ENCODE data around the gene PPP1R9B.

Gene PPP1R9B

DNA sequence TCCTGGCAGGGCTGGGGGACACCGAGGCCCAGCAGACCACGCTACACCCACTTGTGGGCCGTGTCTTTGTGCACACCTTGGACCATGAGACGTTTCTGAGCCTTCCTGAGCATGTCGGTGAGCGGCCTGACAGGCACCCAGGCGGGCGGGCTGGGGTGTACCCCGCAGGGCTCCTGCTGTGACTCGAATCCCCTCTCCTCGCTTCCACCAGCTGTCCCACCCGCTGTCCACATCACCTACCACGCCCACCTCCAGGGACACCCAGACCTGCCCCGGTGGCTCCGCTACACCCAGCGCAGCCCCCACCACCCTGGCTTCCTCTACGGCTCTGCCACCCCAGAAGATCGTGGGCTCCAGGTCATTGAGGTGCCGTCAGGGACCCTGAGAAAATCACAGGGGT, 16.9 kb upstream of the PPP1R9B start:
- TF ChIP-seq, protein P1, sequence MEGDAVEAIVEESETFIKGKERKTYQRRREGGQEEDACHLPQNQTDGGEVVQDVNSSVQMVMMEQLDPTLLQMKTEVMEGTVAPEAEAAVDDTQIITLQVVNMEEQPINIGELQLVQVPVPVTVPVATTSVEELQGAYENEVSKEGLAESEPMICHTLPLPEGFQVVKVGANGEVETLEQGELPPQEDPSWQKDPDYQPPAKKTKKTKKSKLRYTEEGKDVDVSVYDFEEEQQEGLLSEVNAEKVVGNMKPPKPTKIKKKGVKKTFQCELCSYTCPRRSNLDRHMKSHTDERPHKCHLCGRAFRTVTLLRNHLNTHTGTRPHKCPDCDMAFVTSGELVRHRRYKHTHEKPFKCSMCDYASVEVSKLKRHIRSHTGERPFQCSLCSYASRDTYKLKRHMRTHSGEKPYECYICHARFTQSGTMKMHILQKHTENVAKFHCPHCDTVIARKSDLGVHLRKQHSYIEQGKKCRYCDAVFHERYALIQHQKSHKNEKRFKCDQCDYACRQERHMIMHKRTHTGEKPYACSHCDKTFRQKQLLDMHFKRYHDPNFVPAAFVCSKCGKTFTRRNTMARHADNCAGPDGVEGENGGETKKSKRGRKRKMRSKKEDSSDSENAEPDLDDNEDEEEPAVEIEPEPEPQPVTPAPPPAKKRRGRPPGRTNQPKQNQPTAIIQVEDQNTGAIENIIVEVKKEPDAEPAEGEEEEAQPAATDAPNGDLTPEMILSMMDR (IDR thresholded peaks at IDR 0.05): no peak
- Histone ChIP-seq H3K27ac (peak overlapping the region; percentile 95 to 96), H3K4me3 (peak overlapping the region; percentile 70)
- no peak for DNase-seq (ENCODE audit: low spot score)

DNA sequence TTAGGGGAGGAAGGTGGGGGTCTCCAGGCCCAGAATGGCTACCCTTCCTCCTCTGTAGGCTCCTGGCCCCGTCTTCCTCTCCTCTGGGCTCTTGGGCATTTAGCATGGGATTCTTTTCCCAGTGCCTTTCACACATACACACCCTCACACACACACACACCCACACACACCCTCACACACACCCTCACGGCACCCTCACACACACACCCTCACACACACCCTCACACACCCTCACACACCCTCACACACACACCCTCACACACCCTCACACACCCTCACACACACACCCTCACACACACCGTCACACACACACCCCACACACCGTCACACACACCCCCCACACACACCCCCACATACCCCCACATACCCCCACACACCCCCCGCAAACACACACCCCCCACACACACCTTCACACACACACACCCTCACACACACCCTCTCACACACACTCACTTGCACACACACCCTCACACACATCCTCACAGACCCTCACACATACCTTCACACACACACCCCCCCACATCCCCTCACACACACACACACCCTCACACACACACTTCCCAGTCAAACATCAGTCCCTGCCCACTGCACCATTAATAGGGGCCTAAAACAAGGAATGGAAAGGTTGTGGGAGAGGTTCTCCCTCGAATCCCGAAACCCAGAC, 16.2 kb upstream of the PPP1R9B start:
- Histone ChIP-seq H3K27ac (peak overlapping the region; percentile 95 to 96), H3K4me3 (peak overlapping the region; percentile 70)
- TF ChIP-seq, protein P1 (IDR thresholded peaks at IDR 0.05): no peak
- no peak for DNase-seq (ENCODE audit: low spot score)

DNA sequence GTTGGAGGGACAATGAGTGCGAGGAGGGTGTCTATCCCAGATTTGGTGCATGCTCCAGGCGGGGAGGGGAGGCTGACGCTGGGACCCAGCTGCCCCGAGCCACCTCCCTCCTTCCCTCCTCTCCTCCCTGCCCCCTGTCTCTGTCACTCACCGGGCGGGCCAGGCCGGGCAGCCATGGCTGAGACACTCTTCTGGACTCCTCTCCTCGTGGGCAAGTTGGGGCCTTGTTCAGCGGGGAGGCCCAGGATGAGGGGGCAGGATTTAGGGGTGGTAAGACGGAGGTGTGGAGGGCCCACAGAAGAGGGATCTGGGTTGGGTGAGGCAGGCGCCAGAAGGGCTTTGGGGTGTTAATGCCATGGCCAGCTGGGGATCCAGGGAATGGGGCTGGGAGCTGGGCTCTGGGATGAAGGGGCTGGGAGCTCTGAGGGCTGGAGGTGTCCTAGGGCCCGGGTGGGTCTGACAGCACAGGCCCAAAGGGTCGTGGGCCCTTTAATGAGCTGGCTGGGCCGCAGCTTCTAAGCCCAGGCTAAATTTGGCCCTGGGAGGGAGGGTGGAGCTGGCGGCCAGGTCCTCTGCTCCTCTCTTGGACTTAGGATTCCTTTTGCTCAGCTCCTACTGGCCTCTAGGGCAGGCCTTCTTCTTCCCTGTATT, 15.5 kb upstream of the PPP1R9B start, which contains the start of gene SGCA:
Gene SGCA (plus strand): TSS at position 139 of the 651 bp plus-strand sequence. CDS start 36 bp downstream, at position 175.
- peak within 1 kb of the TSS; percentile 95 to 96 for H3K27ac ChIP-seq
- TF ChIP-seq, protein P1 (IDR thresholded peaks at IDR 0.05): no peak
- no peak for DNase-seq (ENCODE audit: low spot score)
- peak within 1 kb of the TSS; percentile 70 for H3K4me3 ChIP-seq

DNA sequence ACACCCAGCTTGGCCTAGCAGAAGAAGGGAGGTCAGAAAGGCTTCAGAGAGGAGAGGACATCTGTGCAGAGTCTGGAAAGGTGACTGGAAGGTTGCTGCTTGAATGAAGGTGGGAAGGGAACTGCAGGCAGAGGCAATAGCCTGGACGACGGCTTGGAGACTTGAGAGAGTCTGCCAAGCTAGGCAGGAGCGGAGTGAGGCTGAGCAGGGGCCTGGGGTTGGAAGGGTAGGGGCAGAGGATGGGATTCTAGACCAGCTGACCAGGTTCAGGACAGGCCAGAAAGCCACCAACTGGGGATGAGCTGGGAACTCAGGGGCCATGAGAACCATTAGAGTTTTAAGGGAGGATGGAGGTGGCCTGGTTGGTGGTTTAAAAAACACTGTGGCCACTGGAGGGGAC, 15.0 kb upstream of the PPP1R9B start:
- TF ChIP-seq, protein P1 (IDR thresholded peaks at IDR 0.05): no peak
- peak overlapping the region; percentile 70 for H3K4me3 ChIP-seq
- peak overlapping the region; percentile 95 to 96 for H3K27ac ChIP-seq
- no peak for DNase-seq (ENCODE audit: low spot score)

DNA sequence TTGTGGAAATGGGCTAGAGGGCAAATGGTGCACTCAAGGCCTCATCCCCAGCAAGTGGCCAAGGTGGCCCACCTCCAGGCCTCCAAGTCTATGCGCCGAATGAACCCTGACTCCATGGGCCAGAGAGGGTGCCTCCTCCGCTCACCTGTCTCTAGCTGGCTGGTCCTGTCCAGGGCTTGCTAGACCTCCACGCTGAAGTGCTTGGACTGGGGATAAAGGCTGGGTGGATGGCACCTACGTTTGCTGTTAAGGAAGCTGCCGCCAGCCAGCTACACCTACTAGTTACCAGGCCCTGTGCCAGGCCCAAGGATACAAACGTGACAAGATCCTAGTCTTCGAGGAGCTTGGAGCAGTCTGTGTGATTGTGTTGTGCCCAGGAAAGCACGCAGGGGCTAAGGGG, 14.6 kb upstream of the PPP1R9B start:
- TF ChIP-seq, protein P1 (IDR thresholded peaks at IDR 0.05): no peak
- peak overlapping the region; percentile 95 to 96 for H3K27ac ChIP-seq
- no peak for DNase-seq (ENCODE audit: low spot score)
- no peak overlapping the region for H3K4me3 ChIP-seq

DNA sequence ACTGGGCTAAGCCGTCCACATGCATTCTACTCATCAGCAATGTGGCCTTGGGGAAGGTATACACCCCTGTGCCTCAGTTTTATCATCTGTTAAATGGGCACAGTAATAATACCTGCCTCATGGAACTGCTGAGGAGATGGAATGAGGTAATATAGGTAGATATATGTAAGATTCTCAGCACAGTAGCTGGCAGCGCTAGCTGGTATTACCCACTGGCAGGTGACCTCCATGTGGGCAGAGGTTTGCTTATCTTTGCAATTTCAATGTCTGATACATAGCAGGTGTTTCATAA, 14.2 kb upstream of the PPP1R9B start:
- Histone ChIP-seq H3K27ac (no peak overlapping the region), H3K4me3 (no peak overlapping the region)
- no peak for DNase-seq (ENCODE audit: low spot score)
- TF ChIP-seq, protein P1 (IDR thresholded peaks at IDR 0.05): no peak
